HepG2 (cell line): Measurements from ENCODE around the gene ARVCF. TPM values are rescaled to one million over a fixed set of nuclear protein-coding genes. Genes with fewer than 3 reads are reported as not detected.

Experiments used
- ATAC-seq: fragments of 200-7000 bp; cut with Tn5 transposase; 3 replicates; pipeline ENCODE4 v1.9.1; 2020; ENCODE audit warnings: mild to moderate bottlenecking, moderate library complexity
- BruUV-seq: library from RNA; stranded (reverse); fragments of 400-500 nt; replicated peaks from 2 replicates; lab custom pipeline; 2021; lab: Mats Ljungman, UMichigan
- CTCF ChIA-PET: fragments of 300-600 bp; formaldehyde crosslinking; extraction: SDS; loops from one replicate; lab custom pipeline; 2021; ENCODE audit warnings: low total read pairs, inconsistent platforms, low intra/inter-chr PET ratio; lab: Yijun Ruan, JAX
- POLR2A ChIA-PET: fragments of 350-600 bp; sonication (Branson Sonifier 250); formaldehyde crosslinking; loops from one replicate; lab custom pipeline; 2020; ENCODE audit warnings: antibody characterized with exemption, inconsistent platforms; lab: Yijun Ruan, JAX
- DNase-seq: peaks from one replicate; pipeline ENCODE4 v3.0.0-alpha.2; 2015; ENCODE audit warnings: low spot score
- FAIRE-seq: peaks from 3 replicates; lab custom pipeline; 2011; peaks lifted over from hg19 to GRCh38; lab: Jason Lieb, UNC
- H2AFZ ChIP-seq: one replicate; pipeline ENCODE4 v1.6.1; 2011; ENCODE audit warnings: low read length, inconsistent platforms
- H3K27ac ChIP-seq: fragments of 300-600 bp; 3 replicates; pipeline ENCODE4 v1.8.0; 2011; ENCODE audit warnings: mixed run types, mild to moderate bottlenecking, mixed read lengths, low read length, inconsistent platforms; ENCODE audit not compliant: insufficient read depth; ENCODE audit errors: extremely low read length
- H3K27me3 ChIP-seq, 2 experiments: fragments of 200-600 bp in 1 of 2; 2 replicates in 1 of 2; 3 replicates in 1 of 2; pipeline versions ENCODE4 v1.6.0 to v1.8.0; 2011; ENCODE audit warnings: low read length in 2 of 2, mild to moderate bottlenecking in 2 of 2, moderate library complexity in 2 of 2, inconsistent platforms in 1 of 2; ENCODE audit not compliant: insufficient read depth in 2 of 2, control insufficient read depth in 1 of 2
- H3K36me3 ChIP-seq, 2 experiments: fragments of 200-600 bp in 1 of 2; replicated peaks in 1 of 2; 2 replicates in 1 of 2; 3 replicates in 1 of 2; pipeline versions ENCODE4 v1.5.1 to v1.8.0; 2011; ENCODE audit warnings: low read length in 2 of 2, inconsistent platforms in 1 of 2; ENCODE audit not compliant: insufficient read depth in 2 of 2, control insufficient read depth in 1 of 2
- H3K4me1 ChIP-seq: 2 replicates; pipeline ENCODE4 v1.5.1; 2012; ENCODE audit warnings: low read length, inconsistent platforms; ENCODE audit not compliant: insufficient read depth
- H3K4me2 ChIP-seq: 2 replicates; pipeline ENCODE4 v1.6.0; 2011; ENCODE audit warnings: low read depth, low read length, inconsistent platforms
- H3K4me3 ChIP-seq, 3 experiments: fragments of 200-600 bp in 1 of 3; sonication (generic), shearing (Covaris generic) in 1 of 3; replicated peaks in 1 of 3; 2 replicates each; pipeline ENCODE4 v1.5.1; 2011 to 2016; ENCODE audit warnings: low read length in 3 of 3, inconsistent platforms in 2 of 3, low read depth in 2 of 3, mild to moderate bottlenecking in 2 of 3, control low read depth in 1 of 3, mixed read lengths in 1 of 3; ENCODE audit not compliant: insufficient read depth in 1 of 3
- H3K79me2 ChIP-seq: one replicate; pipeline ENCODE4 v1.6.1; 2011; ENCODE audit warnings: low read length, inconsistent platforms; ENCODE audit not compliant: insufficient read depth
- H3K9ac ChIP-seq: 2 replicates; pipeline ENCODE4 v1.6.0; 2011; ENCODE audit warnings: mild to moderate bottlenecking, low read depth, low read length, inconsistent platforms; ENCODE audit not compliant: insufficient read depth
- H3K9me3 ChIP-seq: 2 replicates; pipeline ENCODE4 v1.5.1; 2012; ENCODE audit warnings: mild to moderate bottlenecking, low read length
- H4K20me1 ChIP-seq: 2 replicates; pipeline ENCODE4 v1.6.0; 2011; ENCODE audit warnings: inconsistent platforms, mild to moderate bottlenecking, low read length, moderate library complexity; ENCODE audit not compliant: insufficient read depth
- CBX2 ChIP-seq, 2 experiments: fragments of 200-600 bp in 1 of 2; sonication (generic); formaldehyde crosslinking in 1 of 2; IDR thresholded peaks; 2 replicates each; pipeline versions ENCODE4 v1.7.0 to v1.8.1; 2018 to 2022; ENCODE audit warnings: low read depth in 2 of 2, low read length in 1 of 2, mild to moderate bottlenecking in 1 of 2, missing genetic modification reagents in 1 of 2
- SRSF9 ChIP-seq: fragments of 200-400 bp; formaldehyde crosslinking; IDR thresholded peaks from 2 replicates; pipeline ENCODE4 v1.6.1; 2018; ENCODE audit warnings: borderline replicate concordance, mild to moderate bottlenecking, low read depth, low read length; ENCODE audit not compliant: insufficient read depth, poor library complexity, severe bottlenecking
- ZBTB20 ChIP-seq: sonication (generic); formaldehyde crosslinking; IDR thresholded peaks from 2 replicates; pipeline ENCODE4 v1.8.1; 2023; ENCODE audit warnings: missing genetic modification reagents, low read depth, mild to moderate bottlenecking, borderline replicate concordance
- ZNF207 ChIP-seq: fragments of 450-650 bp; IDR thresholded peaks from 2 replicates; pipeline ENCODE4 v1.6.1; 2016; ENCODE audit warnings: antibody characterized with exemption, borderline replicate concordance
- ZNF224 ChIP-seq: sonication (generic); formaldehyde crosslinking; IDR thresholded peaks from 2 replicates; pipeline ENCODE4 v1.5.0; 2020; ENCODE audit warnings: mild to moderate bottlenecking, missing genetic modification reagents
- ZNF235 ChIP-seq: sonication (generic); formaldehyde crosslinking; IDR thresholded peaks from 2 replicates; pipeline ENCODE4 v1.8.1; 2023; ENCODE audit warnings: mild to moderate bottlenecking, missing genetic modification reagents, borderline replicate concordance
- ZNF546 ChIP-seq: sonication (generic); formaldehyde crosslinking; conservative IDR thresholded peaks from 2 replicates; pipeline ENCODE4 v1.8.1; 2023; ENCODE audit warnings: mild to moderate bottlenecking, missing genetic modification reagents
- ZNF782 ChIP-seq: sonication (generic); formaldehyde crosslinking; IDR thresholded peaks from 2 replicates; pipeline ENCODE4 v1.4.0; 2020; ENCODE audit warnings: missing genetic modification reagents, mild to moderate bottlenecking, borderline replicate concordance
- WGBS: methylation state at CpG from one replicate; pipeline ENCODE4 v1.1.6; 2017; ENCODE audit warnings: low lambda C conversion rate; 5-methylcytosine and 5-hydroxymethylcytosine counted together
- in situ Hi-C: cut with HindIII; loops from 2 replicates; pipeline ENCODE4 v1.10.0; 2017; ENCODE audit warnings: low pct_unique_long_range_greater_than_20kb; ENCODE audit not compliant: extremely low pct_ligation_motif_present
- intact Hi-C: fragments of 100-400 bp; cut with micrococcal nuclease; formaldehyde crosslinking; loops from one replicate; pipeline ENCODE4 v1.10.0; 2022; ENCODE audit not compliant: unreplicated experiment
- polyA plus RNA-seq, 8 experiments: library from polyadenylated mRNA; depleted of rRNA in 3 of 8; stranded (reverse) in 7 of 8; unstranded in 1 of 8; fragments of >200 nt; fragmentation: Illumina TruSeq in 4 of 8; extraction: Trizol in 4 of 8; gene quantifications; 2 replicates each; pipeline versions ENCODE4 v1.2.1 to v1.2.3, GENCODE V29; 2011 to 2016; ENCODE audit warnings: low read depth in 4 of 8, missing spikeins in 1 of 8, mixed read lengths in 1 of 8; ENCODE audit not compliant: insufficient read depth in 1 of 8
- total RNA-seq, 5 experiments: library from RNA; depleted of rRNA; stranded (reverse); fragments of >200 nt; fragmentation: Illumina TruSeq; extraction: Trizol; gene quantifications; 2 replicates each; pipeline ENCODE4 v1.2.3, GENCODE V29; 2016; ENCODE audit warnings: low read depth in 1 of 5
- TF ChIP-seq, protein P1 (sequence below): sonication (generic); formaldehyde crosslinking; IDR thresholded peaks from 2 replicates; pipeline ENCODE4 v1.8.0; 2022; ENCODE audit warnings: low read depth, missing genetic modification reagents
- TF ChIP-seq, protein P2 (sequence below): sonication (generic); formaldehyde crosslinking; conservative IDR thresholded peaks from 2 replicates; pipeline ENCODE4 v1.8.0; 2022; ENCODE audit warnings: mild to moderate bottlenecking, moderate library complexity, missing genetic modification reagents
- TF ChIP-seq, protein P3 (sequence below): sonication (generic); formaldehyde crosslinking; IDR thresholded peaks from 2 replicates; pipeline ENCODE4 v1.4.0; 2020; ENCODE audit warnings: missing genetic modification reagents, low read depth, mild to moderate bottlenecking, borderline replicate concordance
- TF ChIP-seq, protein P4 (sequence below): sonication (generic); formaldehyde crosslinking; IDR thresholded peaks from 2 replicates; pipeline ENCODE4 v1.5.0; 2020; ENCODE audit warnings: mild to moderate bottlenecking, missing genetic modification reagents
- TF ChIP-seq, protein P5 (sequence below): sonication (generic); formaldehyde crosslinking; IDR thresholded peaks from 2 replicates; pipeline ENCODE4 v1.8.0; 2022; ENCODE audit warnings: missing genetic modification reagents, low read depth, mild to moderate bottlenecking, borderline replicate concordance

Gene ARVCF
- total and polyA plus RNA-seq, 2 of the 13 experiments (the other 11 are each of a cell fraction or from before 2014, with no cell fraction given) = 16.4 to 17.7 TPM

DNA sequence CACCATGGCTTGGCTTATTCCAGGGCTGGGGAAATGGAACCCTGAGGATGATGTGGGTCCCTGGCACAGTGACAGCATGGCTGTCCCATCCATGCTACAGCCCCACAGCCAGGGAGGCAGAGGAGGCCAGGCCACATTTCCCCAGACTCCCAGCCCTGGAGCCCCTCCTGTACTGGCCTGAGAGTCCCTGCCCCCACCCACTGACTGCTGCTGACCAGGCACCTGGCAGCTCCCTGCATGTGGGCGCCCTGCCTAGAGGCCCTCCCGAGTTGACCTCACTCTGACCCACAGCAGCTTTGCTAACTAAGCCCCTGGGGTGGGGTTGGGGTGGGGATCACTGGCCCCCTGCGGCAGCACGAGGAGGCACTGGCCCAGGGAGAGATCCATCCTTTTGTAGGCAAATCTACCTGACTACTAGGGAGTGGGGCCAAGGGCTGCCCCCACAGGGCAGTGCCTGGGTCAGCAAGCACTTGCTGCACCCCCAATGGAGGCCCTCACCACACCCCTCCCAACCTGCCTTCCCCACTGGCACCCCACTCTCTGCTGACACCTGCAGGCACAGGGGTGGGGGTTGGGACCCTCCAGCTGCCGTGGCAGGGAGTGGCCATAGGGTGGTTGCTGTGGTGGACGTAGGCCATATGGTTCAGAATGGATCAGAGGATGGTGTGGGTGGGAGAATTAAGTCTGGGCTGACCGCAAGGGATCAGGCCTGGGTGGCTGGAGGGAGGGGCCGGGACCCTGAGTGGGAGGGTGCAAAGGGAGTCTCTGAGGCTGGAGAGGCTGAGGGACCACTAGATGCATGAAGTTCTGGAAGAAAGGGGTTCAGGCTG lies 17.4 kb downstream of the ARVCF start:
- Histone ChIP-seq H3K9me3 (peaks cover 8% of the 10 kb centered on the region), H3K4me3 (no peak overlapping the region), H4K20me1 (no peaks in the 10 kb centered on the region; the same call in 1 of the 2 replicates), H3K4me1 (peaks cover 43% of the 10 kb centered on the region), H3K36me3 (peaks cover 1 to 2% of the 10 kb centered on the region in 2 experiments; a peak in 1 of 5 replicates), H3K4me2 (no peak overlapping the region), H3K27ac (no peak overlapping the region), H3K9ac (no peak overlapping the region), H3K27me3 (0 out of 5 replicates have a peak, but pooled peaks cover 0 to 1% of the 10 kb centered on the region in 2 experiments), H2AFZ (no peak overlapping the region), H3K79me2 (peaks cover 8% of the 10 kb centered on the region)
- DNase-seq (no peak), FAIRE-seq (no peak), ATAC-seq (no peak)
- in situ Hi-C loops = no loop called here
- POLR2A ChIA-PET = no interaction called here
- intact Hi-C loops = no loop called here
- CTCF ChIA-PET = no interaction called here
- no TSS peak for BruUV-seq
- WGBS = 98% methylated on average over 4 of the region's 8 CpGs
- TF ChIP-seq ZNF782 (CRISPR knock-in tag) (no peak), SRSF9 (no peak), CBX2 (IDR thresholded peaks at IDR 0.05; ENCODE audit: low read depth, low read length) (no peak), CBX2 (CRISPR knock-in tag; IDR thresholded peaks at IDR 0.05; ENCODE audit: low read depth) (no peak), ZNF235 (CRISPR knock-in tag) (no peak), ZNF546 (CRISPR knock-in tag) (no peak), ZNF207 (no peak), ZBTB20 (CRISPR knock-in tag) (no peak), ZNF224 (CRISPR knock-in tag) (no peak)
- TF ChIP-seq, protein P1, sequence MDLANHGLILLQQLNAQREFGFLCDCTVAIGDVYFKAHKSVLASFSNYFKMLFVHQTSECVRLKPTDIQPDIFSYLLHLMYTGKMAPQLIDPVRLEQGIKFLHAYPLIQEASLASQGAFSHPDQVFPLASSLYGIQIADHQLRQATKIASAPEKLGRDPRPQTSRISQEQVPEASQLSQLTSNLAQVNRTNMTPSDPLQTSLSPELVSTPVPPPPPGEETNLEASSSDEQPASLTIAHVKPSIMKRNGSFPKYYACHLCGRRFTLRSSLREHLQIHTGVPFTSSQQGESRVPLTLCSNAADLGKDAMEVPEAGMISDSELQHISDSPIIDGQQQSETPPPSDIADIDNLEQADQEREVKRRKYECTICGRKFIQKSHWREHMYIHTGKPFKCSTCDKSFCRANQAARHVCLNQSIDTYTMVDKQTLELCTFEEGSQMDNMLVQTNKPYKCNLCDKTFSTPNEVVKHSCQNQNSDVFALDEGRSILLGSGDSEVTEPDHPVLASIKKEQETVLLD (CRISPR knock-in tag) = no peak
- TF ChIP-seq, protein P2, sequence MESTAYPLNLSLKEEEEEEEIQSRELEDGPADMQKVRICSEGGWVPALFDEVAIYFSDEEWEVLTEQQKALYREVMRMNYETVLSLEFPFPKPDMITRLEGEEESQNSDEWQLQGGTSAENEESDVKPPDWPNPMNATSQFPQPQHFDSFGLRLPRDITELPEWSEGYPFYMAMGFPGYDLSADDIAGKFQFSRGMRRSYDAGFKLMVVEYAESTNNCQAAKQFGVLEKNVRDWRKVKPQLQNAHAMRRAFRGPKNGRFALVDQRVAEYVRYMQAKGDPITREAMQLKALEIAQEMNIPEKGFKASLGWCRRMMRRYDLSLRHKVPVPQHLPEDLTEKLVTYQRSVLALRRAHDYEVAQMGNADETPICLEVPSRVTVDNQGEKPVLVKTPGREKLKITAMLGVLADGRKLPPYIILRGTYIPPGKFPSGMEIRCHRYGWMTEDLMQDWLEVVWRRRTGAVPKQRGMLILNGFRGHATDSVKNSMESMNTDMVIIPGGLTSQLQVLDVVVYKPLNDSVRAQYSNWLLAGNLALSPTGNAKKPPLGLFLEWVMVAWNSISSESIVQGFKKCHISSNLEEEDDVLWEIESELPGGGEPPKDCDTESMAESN (CRISPR knock-in tag) = no peak
- TF ChIP-seq, protein P3, sequence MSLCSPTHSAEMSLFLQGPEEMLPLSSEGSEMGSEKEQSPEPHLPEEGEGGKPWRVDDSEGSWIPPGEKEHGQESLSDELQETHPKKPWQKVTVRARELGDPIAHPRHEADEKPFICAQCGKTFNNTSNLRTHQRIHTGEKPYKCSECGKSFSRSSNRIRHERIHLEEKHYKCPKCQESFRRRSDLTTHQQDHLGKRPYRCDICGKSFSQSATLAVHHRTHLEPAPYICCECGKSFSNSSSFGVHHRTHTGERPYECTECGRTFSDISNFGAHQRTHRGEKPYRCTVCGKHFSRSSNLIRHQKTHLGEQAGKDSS = no peak
- TF ChIP-seq, protein P4, sequence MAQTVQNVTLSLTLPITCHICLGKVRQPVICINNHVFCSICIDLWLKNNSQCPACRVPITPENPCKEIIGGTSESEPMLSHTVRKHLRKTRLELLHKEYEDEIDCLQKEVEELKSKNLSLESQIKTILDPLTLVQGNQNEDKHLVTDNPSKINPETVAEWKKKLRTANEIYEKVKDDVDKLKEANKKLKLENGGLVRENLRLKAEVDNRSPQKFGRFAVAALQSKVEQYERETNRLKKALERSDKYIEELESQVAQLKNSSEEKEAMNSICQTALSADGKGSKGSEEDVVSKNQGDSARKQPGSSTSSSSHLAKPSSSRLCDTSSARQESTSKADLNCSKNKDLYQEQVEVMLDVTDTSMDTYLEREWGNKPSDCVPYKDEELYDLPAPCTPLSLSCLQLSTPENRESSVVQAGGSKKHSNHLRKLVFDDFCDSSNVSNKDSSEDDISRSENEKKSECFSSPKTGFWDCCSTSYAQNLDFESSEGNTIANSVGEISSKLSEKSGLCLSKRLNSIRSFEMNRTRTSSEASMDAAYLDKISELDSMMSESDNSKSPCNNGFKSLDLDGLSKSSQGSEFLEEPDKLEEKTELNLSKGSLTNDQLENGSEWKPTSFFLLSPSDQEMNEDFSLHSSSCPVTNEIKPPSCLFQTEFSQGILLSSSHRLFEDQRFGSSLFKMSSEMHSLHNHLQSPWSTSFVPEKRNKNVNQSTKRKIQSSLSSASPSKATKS (CRISPR knock-in tag) = no peak
- TF ChIP-seq, protein P5, sequence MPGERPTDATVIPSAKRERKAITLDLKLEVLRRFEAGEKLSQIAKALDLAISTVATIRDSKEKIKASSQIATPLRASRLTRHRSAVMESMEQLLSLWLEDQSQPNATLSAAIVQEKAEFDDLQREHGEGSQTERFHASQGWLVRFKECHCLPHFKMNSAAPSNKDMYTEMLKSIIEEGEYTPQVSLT (CRISPR knock-in tag) = no peak
